Measurements from ENCODE around the gene UBXN4.
A peak's percentile ranks its signal among the peaks of the same experiment; 100 is the strongest.

UBXN4 gene

GRCh38 chr2:135732561-135732960 lies 9.1 kb upstream of the UBXN4 start:
- H3K9me3 ChIP-seq (ENCODE audit: control insufficient read depth in 5 of 5, low read length in 5 of 5): no peaks in the 10 kb centered on the region
- no peak overlapping the region for H3K4me3 ChIP-seq (ENCODE audit: low read depth in 1 of 5, low read length in 5 of 5)
- H3K4me1 ChIP-seq (ENCODE audit: control insufficient read depth in 5 of 5, insufficient read depth in 5 of 5, low read length in 5 of 5): no peaks in the 10 kb centered on the region
- no peak overlapping the region for H3K27ac ChIP-seq (ENCODE audit: low read depth, low read length)
- H3K36me3 ChIP-seq (ENCODE audit: control insufficient read depth in 5 of 5, insufficient read depth in 5 of 5, low read length in 5 of 5): no peaks in the 10 kb centered on the region
- no peak overlapping the region for H3K9ac ChIP-seq (ENCODE audit: low read length in 5 of 5)
- H3K27me3 ChIP-seq (ENCODE audit: control insufficient read depth in 5 of 5, insufficient read depth in 4 of 5, low read length in 5 of 5): no peaks in the 10 kb centered on the region

DNA sequence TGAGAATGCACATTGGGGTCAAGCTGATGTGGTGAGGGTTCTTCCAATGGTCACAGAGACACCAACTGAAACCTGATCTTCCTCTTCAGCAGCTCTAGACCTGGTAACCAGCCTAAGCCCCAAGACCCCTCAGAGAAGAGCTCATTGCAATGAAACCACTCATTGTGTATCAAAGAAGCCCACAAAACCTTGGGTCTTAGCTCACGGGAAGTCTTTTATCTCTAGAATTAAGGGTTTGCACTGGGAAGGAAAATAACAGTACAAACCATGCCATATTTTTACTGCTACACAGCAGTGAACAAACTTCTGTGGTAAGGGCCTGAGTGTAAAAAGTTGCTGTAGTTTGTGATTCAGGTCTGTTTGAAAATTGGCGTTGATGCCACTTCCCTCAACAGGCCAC lies 8.6 kb upstream of the UBXN4 start:
- no peaks in the 10 kb centered on the region for H3K27me3 ChIP-seq (ENCODE audit: control insufficient read depth in 5 of 5, insufficient read depth in 4 of 5, low read length in 5 of 5)
- H3K9me3 ChIP-seq (ENCODE audit: control insufficient read depth in 5 of 5, low read length in 5 of 5): no peaks in the 10 kb centered on the region
- H3K36me3 ChIP-seq (ENCODE audit: control insufficient read depth in 5 of 5, insufficient read depth in 5 of 5, low read length in 5 of 5): no peaks in the 10 kb centered on the region
- no peak overlapping the region for H3K27ac ChIP-seq (ENCODE audit: low read depth, low read length)
- no peak overlapping the region for H3K4me3 ChIP-seq (ENCODE audit: low read depth in 1 of 5, low read length in 5 of 5)
- H3K9ac ChIP-seq (ENCODE audit: low read length in 5 of 5): no peak overlapping the region
- H3K4me1 ChIP-seq (ENCODE audit: control insufficient read depth in 5 of 5, insufficient read depth in 5 of 5, low read length in 5 of 5): no peaks in the 10 kb centered on the region

- Histone ChIP-seq H3K9ac (ENCODE audit: low read length in 5 of 5) (no peak overlapping the region), H3K4me1 (ENCODE audit: control insufficient read depth in 5 of 5, insufficient read depth in 5 of 5, low read length in 5 of 5) (peaks cover 0 to 5% (median 3%) of the 10 kb centered on the region in 5 donors), H3K27me3 (ENCODE audit: control insufficient read depth in 5 of 5, insufficient read depth in 4 of 5, low read length in 5 of 5) (no peaks in the 10 kb centered on the region), H3K36me3 (ENCODE audit: control insufficient read depth in 5 of 5, insufficient read depth in 5 of 5, low read length in 5 of 5) (no peaks in the 10 kb centered on the region), H3K4me3 (ENCODE audit: low read depth in 1 of 5, low read length in 5 of 5) (no peak overlapping the region), H3K27ac (ENCODE audit: low read depth, low read length) (no peak overlapping the region), H3K9me3 (ENCODE audit: control insufficient read depth in 5 of 5, low read length in 5 of 5) (no peaks in the 10 kb centered on the region)
These were observed 5.1 kb upstream of the UBXN4 start for GRCh38 chr2:135736546-135736945.

DNA sequence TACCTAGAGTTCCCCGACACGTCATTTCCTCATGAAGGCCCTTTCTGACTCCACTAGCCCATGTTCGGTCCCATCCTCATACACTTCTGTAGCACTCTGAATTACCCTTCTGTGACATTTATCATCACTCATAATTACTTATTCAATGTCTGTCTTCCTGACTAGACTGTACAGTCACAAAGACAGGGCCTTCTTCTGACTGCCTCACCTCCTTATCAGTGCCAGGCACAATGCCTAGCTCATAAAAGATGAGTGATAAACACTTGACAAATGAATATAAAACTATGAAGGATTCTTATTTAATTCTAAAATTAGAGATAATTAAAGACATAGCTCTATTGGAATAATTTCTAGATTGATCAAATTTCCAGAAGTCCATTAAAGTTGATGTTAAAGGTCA lies 1.4 kb upstream of the UBXN4 start:
- Histone ChIP-seq H3K9me3 (ENCODE audit: control insufficient read depth in 5 of 5, low read length in 5 of 5) (no peaks in the 10 kb centered on the region), H3K4me1 (ENCODE audit: control insufficient read depth in 5 of 5, insufficient read depth in 5 of 5, low read length in 5 of 5) (peaks cover 2 to 28% (median 24%) of the 10 kb centered on the region in 5 donors), H3K27me3 (ENCODE audit: control insufficient read depth in 5 of 5, insufficient read depth in 4 of 5, low read length in 5 of 5) (no peaks in the 10 kb centered on the region), H3K27ac (ENCODE audit: low read depth, low read length) (no peak overlapping the region), H3K4me3 (ENCODE audit: low read depth in 1 of 5, low read length in 5 of 5) (no peak overlapping the region), H3K36me3 (ENCODE audit: control insufficient read depth in 5 of 5, insufficient read depth in 5 of 5, low read length in 5 of 5) (no peaks in the 10 kb centered on the region), H3K9ac (ENCODE audit: low read length in 5 of 5) (no peak overlapping the region)

GRCh38 chr2:135741043-135741394 lies 636 bp upstream of the UBXN4 start:
- Histone ChIP-seq H3K27ac (ENCODE audit: low read depth, low read length) (no peak overlapping the region), H3K27me3 (ENCODE audit: control insufficient read depth in 5 of 5, insufficient read depth in 4 of 5, low read length in 5 of 5) (no peaks in the 10 kb centered on the region), H3K9ac (ENCODE audit: low read length in 5 of 5) (no peak overlapping the region), H3K36me3 (ENCODE audit: control insufficient read depth in 5 of 5, insufficient read depth in 5 of 5, low read length in 5 of 5) (no peaks in the 10 kb centered on the region), H3K4me1 (ENCODE audit: control insufficient read depth in 5 of 5, insufficient read depth in 5 of 5, low read length in 5 of 5) (peaks cover 2 to 28% (median 24%) of the 10 kb centered on the region in 5 donors), H3K4me3 (ENCODE audit: low read depth in 1 of 5, low read length in 5 of 5) (peak overlapping the region; percentile 60 to 94 (median 92)), H3K9me3 (ENCODE audit: control insufficient read depth in 5 of 5, low read length in 5 of 5) (no peaks in the 10 kb centered on the region)

GRCh38 chr2:135742325-135742757 lies 686 bp downstream of the UBXN4 start:
- Histone ChIP-seq H3K36me3 (ENCODE audit: control insufficient read depth in 5 of 5, insufficient read depth in 5 of 5, low read length in 5 of 5) (peaks cover 0 to 1% (median 0%) of the 10 kb centered on the region in 5 donors), H3K27me3 (ENCODE audit: control insufficient read depth in 5 of 5, insufficient read depth in 4 of 5, low read length in 5 of 5) (no peaks in the 10 kb centered on the region), H3K4me3 (ENCODE audit: low read depth in 1 of 5, low read length in 5 of 5) (peak overlapping the region; percentile 76 to 94 (median 92)), H3K9ac (ENCODE audit: low read length in 5 of 5) (peak overlapping the region; percentile 98 to 100 (median 99)), H3K9me3 (ENCODE audit: control insufficient read depth in 5 of 5, low read length in 5 of 5) (no peaks in the 10 kb centered on the region), H3K4me1 (ENCODE audit: control insufficient read depth in 5 of 5, insufficient read depth in 5 of 5, low read length in 5 of 5) (peaks cover 2 to 28% (median 24%) of the 10 kb centered on the region in 5 donors), H3K27ac (ENCODE audit: low read depth, low read length) (peak overlapping the region; percentile 97)

DNA sequence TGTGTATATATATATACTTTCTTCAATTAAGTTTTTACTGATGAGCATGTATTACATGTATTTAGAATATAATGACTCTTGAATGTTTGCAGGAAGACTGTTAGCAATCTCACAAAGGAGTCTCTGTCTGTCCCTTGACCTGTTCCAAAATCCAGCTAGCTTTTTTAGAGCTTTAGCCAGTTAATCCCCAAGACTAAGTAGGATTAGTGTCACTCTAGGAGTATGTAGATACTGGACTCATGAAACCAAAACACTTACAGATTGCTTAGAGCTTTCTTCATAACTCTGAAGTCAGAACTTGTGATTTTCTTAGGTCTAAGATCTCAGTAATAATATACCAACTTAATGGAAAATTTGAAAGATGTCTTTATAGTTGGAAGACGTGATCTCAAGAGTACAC lies 2.2 kb downstream of the UBXN4 start:
- Histone ChIP-seq H3K4me1 (ENCODE audit: control insufficient read depth in 5 of 5, insufficient read depth in 5 of 5, low read length in 5 of 5) (peaks cover 2 to 28% (median 24%) of the 10 kb centered on the region in 5 donors), H3K27me3 (ENCODE audit: control insufficient read depth in 5 of 5, insufficient read depth in 4 of 5, low read length in 5 of 5) (no peaks in the 10 kb centered on the region), H3K9me3 (ENCODE audit: control insufficient read depth in 5 of 5, low read length in 5 of 5) (no peaks in the 10 kb centered on the region), H3K9ac (ENCODE audit: low read length in 5 of 5) (peak overlapping the region in 2 of 5 donors; percentile 32 to 35), H3K36me3 (ENCODE audit: control insufficient read depth in 5 of 5, insufficient read depth in 5 of 5, low read length in 5 of 5) (peaks cover under 1 to 9% (median 7%) of the 10 kb centered on the region in 5 donors), H3K4me3 (ENCODE audit: low read depth in 1 of 5, low read length in 5 of 5) (peak overlapping the region in 1 of 5 donors; percentile 94), H3K27ac (ENCODE audit: low read depth, low read length) (no peak overlapping the region)

DNA sequence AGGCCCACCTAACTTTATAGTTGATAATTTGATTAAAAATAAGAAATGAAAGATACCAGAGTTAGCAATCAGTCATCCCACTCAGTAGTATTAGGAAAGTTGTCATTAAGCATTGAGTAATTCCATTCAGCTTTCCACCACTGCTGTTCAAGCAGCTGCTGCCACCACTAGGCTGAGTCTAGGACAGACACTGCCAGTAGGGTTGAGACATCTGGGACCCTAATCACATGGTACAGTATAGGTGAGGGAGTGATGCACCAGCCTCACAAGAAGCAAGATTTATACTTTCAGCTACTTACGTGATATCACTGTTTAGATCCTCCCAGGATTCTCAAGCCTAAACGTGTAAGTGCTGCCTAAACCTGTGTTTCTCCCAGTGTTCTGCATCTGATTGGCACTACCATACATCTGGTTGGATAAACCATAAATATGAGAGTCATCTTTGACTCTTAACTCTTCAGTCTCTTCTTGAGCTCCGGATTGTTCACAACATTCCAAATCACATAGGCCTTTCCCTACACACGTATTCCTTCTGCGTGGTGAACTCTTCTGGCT lies 3.2 kb downstream of the UBXN4 start:
- Histone ChIP-seq H3K4me3 (ENCODE audit: low read depth in 1 of 5, low read length in 5 of 5) (no peak overlapping the region), H3K36me3 (ENCODE audit: control insufficient read depth in 5 of 5, insufficient read depth in 5 of 5, low read length in 5 of 5) (peaks cover 8 to 17% (median 14%) of the 10 kb centered on the region in 5 donors), H3K9ac (ENCODE audit: low read length in 5 of 5) (no peak overlapping the region), H3K4me1 (ENCODE audit: control insufficient read depth in 5 of 5, insufficient read depth in 5 of 5, low read length in 5 of 5) (peaks cover 2 to 28% (median 24%) of the 10 kb centered on the region in 5 donors), H3K27ac (ENCODE audit: low read depth, low read length) (no peak overlapping the region), H3K27me3 (ENCODE audit: control insufficient read depth in 5 of 5, insufficient read depth in 4 of 5, low read length in 5 of 5) (no peaks in the 10 kb centered on the region), H3K9me3 (ENCODE audit: control insufficient read depth in 5 of 5, low read length in 5 of 5) (no peaks in the 10 kb centered on the region)

DNA sequence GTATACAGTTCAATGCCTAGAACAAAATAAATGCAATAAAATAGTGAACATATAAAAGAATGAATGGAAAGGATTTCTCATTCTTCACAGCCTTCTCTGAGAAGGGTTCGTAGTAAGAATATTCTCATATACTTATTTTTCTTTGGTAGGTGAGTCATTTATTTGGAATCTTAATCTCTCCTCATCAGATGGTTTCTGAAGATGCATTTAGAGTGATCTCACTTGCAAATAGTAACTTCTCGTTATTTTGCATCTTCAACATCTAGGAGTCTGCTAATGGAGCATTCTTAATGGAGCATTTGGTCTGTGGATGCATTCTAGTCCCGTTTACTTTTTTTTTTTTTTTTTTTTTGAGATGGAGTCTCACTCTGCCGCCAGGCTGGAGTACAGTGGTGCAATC lies 3.9 kb downstream of the UBXN4 start:
- H3K27me3 ChIP-seq (ENCODE audit: control insufficient read depth in 5 of 5, insufficient read depth in 4 of 5, low read length in 5 of 5): no peaks in the 10 kb centered on the region
- no peak overlapping the region for H3K27ac ChIP-seq (ENCODE audit: low read depth, low read length)
- no peak overlapping the region for H3K4me3 ChIP-seq (ENCODE audit: low read depth in 1 of 5, low read length in 5 of 5)
- H3K9ac ChIP-seq (ENCODE audit: low read length in 5 of 5): no peak overlapping the region
- H3K9me3 ChIP-seq (ENCODE audit: control insufficient read depth in 5 of 5, low read length in 5 of 5): no peaks in the 10 kb centered on the region
- H3K4me1 ChIP-seq (ENCODE audit: control insufficient read depth in 5 of 5, insufficient read depth in 5 of 5, low read length in 5 of 5): peaks cover 2 to 28% (median 24%) of the 10 kb centered on the region in 5 donors
- H3K36me3 ChIP-seq (ENCODE audit: control insufficient read depth in 5 of 5, insufficient read depth in 5 of 5, low read length in 5 of 5): peaks cover 9 to 21% (median 18%) of the 10 kb centered on the region in 5 donors

DNA sequence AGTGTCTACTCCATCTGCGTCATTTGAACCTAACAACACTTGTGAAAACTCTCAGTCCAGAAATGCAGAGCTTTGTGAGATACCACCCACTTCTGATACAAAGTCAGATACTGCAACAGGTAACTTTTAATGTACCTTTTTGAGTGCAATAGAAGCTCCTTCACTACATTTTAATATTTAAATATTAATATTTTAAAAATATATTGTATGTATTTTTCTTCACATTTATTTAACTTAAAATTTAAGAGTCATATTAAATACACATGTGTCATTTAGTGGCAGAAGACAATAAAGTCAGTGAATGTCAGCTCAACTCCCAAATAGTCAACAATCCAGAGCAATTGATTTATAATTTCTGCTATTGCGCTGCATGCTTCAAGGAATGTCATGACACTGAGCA lies 13.9 kb downstream of the UBXN4 start:
- H3K4me1 ChIP-seq (ENCODE audit: control insufficient read depth in 5 of 5, insufficient read depth in 5 of 5, low read length in 5 of 5): no peaks in the 10 kb centered on the region
- no peak overlapping the region for H3K9ac ChIP-seq (ENCODE audit: low read length in 5 of 5)
- H3K27ac ChIP-seq (ENCODE audit: low read depth, low read length): no peak overlapping the region
- H3K9me3 ChIP-seq (ENCODE audit: control insufficient read depth in 5 of 5, low read length in 5 of 5): peaks cover 0 to 11% (median 8%) of the 10 kb centered on the region in 5 donors
- H3K36me3 ChIP-seq (ENCODE audit: control insufficient read depth in 5 of 5, insufficient read depth in 5 of 5, low read length in 5 of 5): peaks cover 36 to 65% (median 56%) of the 10 kb centered on the region in 5 donors
- H3K4me3 ChIP-seq (ENCODE audit: low read depth in 1 of 5, low read length in 5 of 5): no peak overlapping the region
- no peaks in the 10 kb centered on the region for H3K27me3 ChIP-seq (ENCODE audit: control insufficient read depth in 5 of 5, insufficient read depth in 4 of 5, low read length in 5 of 5)
